Psoas muscle (tissue), 8 donors: Measurements from ENCODE around the gene DISC1. TPM values are rescaled to one million over a fixed set of nuclear protein-coding genes. Genes with fewer than 3 reads are reported as not detected.

Experiments used
- ATAC-seq, 4 donors: fragments of 200-7000 bp; cut with Tn5 transposase; one replicate each; pipeline ENCODE4 v1.9.1; 2020; ENCODE audit warnings: moderate library complexity in 3 of 4, mild to moderate bottlenecking in 2 of 4
- DNase-seq, 2 donors: peaks; one replicate each; pipeline ENCODE4 v3.0.0-alpha.2; 2020
- H3K27ac ChIP-seq: fragments of 200-600 bp; one replicate; pipeline ENCODE4 v1.8.0; 2022
- H3K27me3 ChIP-seq, 3 donors: fragments of 200-600 bp in 1 of 3; one replicate each; pipeline versions ENCODE4 v1.6.1 to v1.8.0; 2013 to 2022; ENCODE audit warnings: low read length in 2 of 3, mild to moderate bottlenecking in 2 of 3, moderate library complexity in 1 of 3; ENCODE audit not compliant: insufficient read depth in 3 of 3
- H3K36me3 ChIP-seq, 2 donors: fragments of 200-600 bp in 1 of 2; one replicate each; pipeline versions ENCODE4 v1.6.1 to v1.8.0; 2013 to 2022; ENCODE audit warnings: low read depth in 1 of 2, mild to moderate bottlenecking in 1 of 2, moderate library complexity in 1 of 2; ENCODE audit not compliant: insufficient read depth in 1 of 2
- H3K4me1 ChIP-seq: fragments of 200-600 bp; one replicate; pipeline ENCODE4 v1.8.0; 2022
- H3K4me3 ChIP-seq: fragments of 200-600 bp; one replicate; pipeline ENCODE4 v1.8.0; 2022; ENCODE audit warnings: mild to moderate bottlenecking
- H3K9me3 ChIP-seq: fragments of 200-600 bp; one replicate; pipeline ENCODE4 v1.8.0; 2022
- WGBS, 3 donors: extraction: QIAGEN DNeasy Blood & Tissue Kit; methylation state at CpG; one replicate each; pipeline versions ENCODE4 v1.1.6 to v1.1.7; 2013; 5-methylcytosine and 5-hydroxymethylcytosine counted together
- intact Hi-C, 2 donors: fragments of 100-400 bp; cut with DNase I; formaldehyde crosslinking; loops; one replicate each; pipeline versions ENCODE4 v1.11.0 to v1.14.2; 2022
- polyA plus RNA-seq, 3 donors: library from polyadenylated mRNA; stranded (reverse); fragments of 200-250 nt; gene quantifications; one replicate each; pipeline ENCODE4 v1.2.3, GENCODE V29; 2013
- total RNA-seq, 4 donors: library from RNA; stranded (reverse); fragmentation: NEBNext Ultra II Directional in 2 of 4; extraction: Animal tissue kit (Norgen Biotek cat#: 25700) in 2 of 4; gene quantifications; one replicate each; pipeline versions ENCODE4 v1.2.1 to v1.2.4, GENCODE V29; 2021 to 2023
- TF ChIP-seq, protein P1 (sequence below): fragments of 200-600 bp; IDR thresholded peaks from one replicate; pipeline ENCODE4 v1.8.0; 2022; ENCODE audit warnings: antibody characterized with exemption
- donor health status: healthy with polysubstance abuse.
- donor health status: DM: no; HTN: no; CAD: no; lungs with moderate emphysema.
- donor health status: Bipolar disorder and iron deficiency.
- donor health status: healthy.
- donor health status: DM: yes; HTN: yes; CAD: no.
- donor health status: DM: no; HTN: no; CAD: no.
- donor health status: DM: no; HTN: no; CAD: no.
- donor health status: DM: yes; HTN: yes; CAD: no.

Gene DISC1
- total and polyA plus RNA-seq, 7 donors: 0.35 to 2.8 (median 1.6) TPM

DNA sequence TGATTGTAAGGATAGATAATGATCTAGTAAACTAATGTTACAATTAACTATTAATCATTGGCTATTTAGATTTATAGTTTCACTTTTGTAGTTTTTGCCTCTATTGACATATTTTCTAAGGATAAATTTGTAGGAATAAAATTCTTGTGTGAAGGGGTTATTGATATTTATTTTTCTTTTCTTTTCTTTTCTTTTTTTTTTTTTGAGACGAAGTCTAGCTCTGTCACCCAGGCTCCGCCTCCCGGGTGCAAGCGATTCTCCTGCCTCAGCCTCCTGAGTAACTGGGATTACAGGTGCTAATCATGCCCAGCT lies 24.0 kb upstream of the DISC1 start:
- no peaks in the 10 kb centered on the region for H3K9me3 ChIP-seq
- intact Hi-C loops: loop anchor here in 1 of 2 donors (5.0 kb wide), 1 partner anchor 180 kb away; the partner anchor contains the start of gene EGLN1
- DNase-seq: no peak
- WGBS, 3 donors: 87 to 89% (median 87%) methylated on average over 4 of the region's 4 CpGs
- H3K36me3 ChIP-seq: no peaks in the 10 kb centered on the region
- peaks cover 8% of the 10 kb centered on the region for H3K4me1 ChIP-seq
- ATAC-seq: no peak
- H3K4me3 ChIP-seq: no peak overlapping the region
- H3K27me3 ChIP-seq: no peaks in the 10 kb centered on the region
- H3K27ac ChIP-seq: no peak overlapping the region
- TF ChIP-seq, protein P1, sequence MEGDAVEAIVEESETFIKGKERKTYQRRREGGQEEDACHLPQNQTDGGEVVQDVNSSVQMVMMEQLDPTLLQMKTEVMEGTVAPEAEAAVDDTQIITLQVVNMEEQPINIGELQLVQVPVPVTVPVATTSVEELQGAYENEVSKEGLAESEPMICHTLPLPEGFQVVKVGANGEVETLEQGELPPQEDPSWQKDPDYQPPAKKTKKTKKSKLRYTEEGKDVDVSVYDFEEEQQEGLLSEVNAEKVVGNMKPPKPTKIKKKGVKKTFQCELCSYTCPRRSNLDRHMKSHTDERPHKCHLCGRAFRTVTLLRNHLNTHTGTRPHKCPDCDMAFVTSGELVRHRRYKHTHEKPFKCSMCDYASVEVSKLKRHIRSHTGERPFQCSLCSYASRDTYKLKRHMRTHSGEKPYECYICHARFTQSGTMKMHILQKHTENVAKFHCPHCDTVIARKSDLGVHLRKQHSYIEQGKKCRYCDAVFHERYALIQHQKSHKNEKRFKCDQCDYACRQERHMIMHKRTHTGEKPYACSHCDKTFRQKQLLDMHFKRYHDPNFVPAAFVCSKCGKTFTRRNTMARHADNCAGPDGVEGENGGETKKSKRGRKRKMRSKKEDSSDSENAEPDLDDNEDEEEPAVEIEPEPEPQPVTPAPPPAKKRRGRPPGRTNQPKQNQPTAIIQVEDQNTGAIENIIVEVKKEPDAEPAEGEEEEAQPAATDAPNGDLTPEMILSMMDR: no peak

DNA sequence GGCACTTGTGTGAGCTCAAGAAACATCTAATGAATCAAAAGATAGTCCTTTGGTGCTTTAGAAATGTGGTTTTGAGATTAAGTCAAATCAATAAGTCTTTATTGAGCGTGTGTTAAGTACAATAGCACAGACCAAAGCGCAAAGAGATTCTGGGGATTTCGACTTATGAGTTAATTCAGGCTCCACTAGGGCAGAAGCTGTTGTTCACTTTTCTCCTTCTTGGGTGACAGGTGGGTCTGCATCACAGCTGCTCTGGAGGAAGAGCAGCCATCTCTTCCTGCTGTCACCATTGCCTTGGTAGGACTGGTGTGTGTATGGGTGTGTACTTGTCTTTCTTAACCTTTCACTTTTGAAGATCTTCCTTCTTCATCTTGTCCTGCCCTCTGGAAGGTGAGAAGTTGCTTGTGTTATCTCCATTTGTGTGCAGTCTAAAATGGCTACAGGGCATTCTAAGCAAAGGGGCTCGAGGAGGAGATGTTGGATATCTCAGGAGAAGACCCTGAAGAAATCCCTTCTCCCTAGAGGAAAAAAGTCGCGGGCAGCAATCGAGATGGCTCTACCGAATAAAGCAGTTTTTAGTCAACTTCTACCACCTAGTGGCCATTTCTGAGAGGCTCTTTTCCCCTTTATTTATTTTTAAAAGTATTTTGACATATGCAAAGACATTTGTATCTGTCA lies 22.9 kb upstream of the DISC1 start:
- Histone ChIP-seq H3K4me1 (peaks cover 8% of the 10 kb centered on the region), H3K9me3 (no peaks in the 10 kb centered on the region), H3K27me3 (no peaks in the 10 kb centered on the region), H3K36me3 (no peaks in the 10 kb centered on the region), H3K4me3 (peak overlapping the region; percentile 62), H3K27ac (no peak overlapping the region)
- intact Hi-C loops: loop anchor here in 1 of 2 donors (5.0 kb wide), 1 partner anchor 181 kb away; the partner anchor contains the start of gene EGLN1
- WGBS, 3 donors: 26 to 29% (median 28%) methylated on average over 8 of the region's 8 CpGs
- TF ChIP-seq, protein P1: peak; percentile 72
- ATAC-seq (peak; percentile 34 to 83 (median 60)), DNase-seq (no peak)

DNA sequence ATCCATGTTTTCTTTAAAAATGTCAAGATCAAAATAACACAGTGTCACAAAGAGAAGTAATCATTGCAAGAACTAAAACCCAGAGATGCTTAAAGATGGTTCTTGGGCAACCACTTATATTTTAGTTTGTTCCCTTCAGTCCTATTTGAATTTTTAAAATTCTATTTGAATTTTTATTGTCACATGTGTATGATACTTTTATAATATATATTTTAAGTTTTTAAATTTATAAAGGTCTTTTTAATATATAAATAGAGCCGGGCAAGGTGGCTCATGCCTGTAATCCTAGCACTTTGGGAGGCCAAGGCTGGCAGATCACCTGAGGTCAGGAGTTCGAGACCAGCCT lies 22.3 kb upstream of the DISC1 start:
- TF ChIP-seq, protein P1: no peak
- no peak for DNase-seq
- intact Hi-C loops: loop anchor here in 1 of 2 donors (5.0 kb wide), 1 partner anchor 182 kb away; the partner anchor contains the start of gene EGLN1
- ATAC-seq: no peak
- H3K36me3 ChIP-seq: no peaks in the 10 kb centered on the region
- no peaks in the 10 kb centered on the region for H3K9me3 ChIP-seq
- WGBS, 3 donors: 55 to 68% (median 58%) methylated on average over 2 of the region's 2 CpGs
- peak overlapping the region; percentile 62 for H3K4me3 ChIP-seq
- H3K4me1 ChIP-seq: peaks cover 8% of the 10 kb centered on the region
- no peaks in the 10 kb centered on the region for H3K27me3 ChIP-seq
- no peak overlapping the region for H3K27ac ChIP-seq

DNA sequence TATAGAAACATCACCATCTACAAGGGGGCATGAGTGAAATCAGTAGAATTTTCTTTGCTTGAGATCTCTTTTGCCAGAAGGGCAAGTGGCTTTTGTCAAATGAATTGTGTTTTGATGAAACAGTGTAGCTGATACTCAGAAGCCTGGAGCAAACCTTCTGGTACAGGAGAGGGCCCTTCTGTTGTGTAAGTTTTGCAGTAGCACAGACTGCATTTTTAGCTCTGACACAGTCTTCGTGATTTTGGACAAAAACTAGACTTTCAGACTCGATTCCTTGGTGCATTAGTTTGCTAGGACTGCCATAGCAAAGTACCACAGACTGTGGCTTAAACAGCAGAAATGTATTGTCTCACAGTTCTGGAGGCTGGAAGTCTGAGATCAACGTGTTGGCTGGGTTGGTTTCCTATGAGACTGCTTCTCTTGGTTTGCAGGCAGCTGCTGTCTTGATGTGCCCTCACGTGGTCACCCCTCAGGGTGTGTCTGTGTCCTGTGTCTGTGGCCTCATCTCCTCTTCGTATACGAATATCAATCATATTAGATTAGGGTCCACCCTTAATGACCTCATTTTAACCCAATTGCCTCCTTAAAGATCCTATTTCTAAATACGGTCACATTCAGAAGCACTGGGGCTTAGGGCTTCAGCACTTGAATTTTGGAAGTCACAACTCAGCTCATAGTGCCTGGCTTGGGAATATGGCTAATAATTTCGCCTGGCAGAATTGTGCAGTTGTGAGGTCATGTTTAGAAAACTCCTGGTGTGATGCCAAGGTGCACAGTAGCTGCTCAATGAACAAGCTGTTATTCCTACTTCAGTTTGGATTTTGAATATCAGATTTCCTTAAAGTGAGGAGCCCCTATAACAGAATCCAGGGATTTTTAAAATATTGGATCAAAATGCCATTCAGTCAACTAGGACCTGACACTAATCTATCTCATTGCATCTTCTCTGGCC lies 21.2 kb upstream of the DISC1 start:
- no peaks in the 10 kb centered on the region for H3K36me3 ChIP-seq
- 50 to 57% (median 55%) methylated on average over 8 of the region's 8 CpGs for WGBS, 3 donors
- TF ChIP-seq, protein P1: no peak
- no peaks in the 10 kb centered on the region for H3K9me3 ChIP-seq
- no peak overlapping the region for H3K4me3 ChIP-seq
- no peaks in the 10 kb centered on the region for H3K27me3 ChIP-seq
- no peak overlapping the region for H3K27ac ChIP-seq
- DNase-seq (no peak), ATAC-seq (no peak)
- H3K4me1 ChIP-seq: peaks cover 8% of the 10 kb centered on the region
- intact Hi-C loops: no loop called here
